CD14-positive monocyte (primary cell): ENCODE results near the gene CNOT6L. TPM values are rescaled to one million over a fixed set of nuclear protein-coding genes. Genes with fewer than 3 reads are reported as not detected.

ENCODE experiments used
- DNase-seq, 3 donors: peaks; one replicate each; pipeline ENCODE4 v3.0.0-alpha.2; 2011 to 2022
- H2AFZ ChIP-seq: 2 replicates; pipeline ENCODE4 v1.6.0; 2012; ENCODE audit warnings: mild to moderate bottlenecking, low read depth, low read length, inconsistent platforms; ENCODE audit not compliant: insufficient read depth, poor library complexity, severe bottlenecking
- H3K27ac ChIP-seq, 2 donors: 1 replicate in 1 of 2; 2 replicates in 1 of 2; pipeline ENCODE4 v1.5.1; 2012 to 2013; ENCODE audit warnings: low read length in 2 of 2, control low read depth in 1 of 2, inconsistent platforms in 1 of 2, low read depth in 1 of 2, mild to moderate bottlenecking in 1 of 2
- H3K27me3 ChIP-seq, 2 donors: one replicate each; pipeline versions ENCODE4 v1.6.0 to v1.6.1; 2011 to 2013; ENCODE audit warnings: low read length in 2 of 2; ENCODE audit not compliant: control insufficient read depth in 2 of 2, insufficient read depth in 2 of 2
- H3K36me3 ChIP-seq, 2 donors: replicated peaks in 1 of 2; 1 replicate in 1 of 2; 2 replicates in 1 of 2; pipeline versions ENCODE4 v1.5.1 to v1.6.1; 2012 to 2013; ENCODE audit warnings: low read length in 2 of 2, control low read depth in 1 of 2, inconsistent platforms in 1 of 2, mild to moderate bottlenecking in 1 of 2; ENCODE audit not compliant: insufficient read depth in 2 of 2, control insufficient read depth in 1 of 2
- H3K4me1 ChIP-seq, 2 donors: 1 replicate in 1 of 2; 2 replicates in 1 of 2; pipeline versions ENCODE4 v1.5.1 to v1.6.1; 2012 to 2013; ENCODE audit warnings: low read length in 2 of 2, control low read depth in 1 of 2, inconsistent platforms in 1 of 2, mild to moderate bottlenecking in 1 of 2, moderate library complexity in 1 of 2; ENCODE audit not compliant: insufficient read depth in 2 of 2, control insufficient read depth in 1 of 2
- H3K4me2 ChIP-seq: replicated peaks from 2 replicates; pipeline ENCODE3; 2012; ENCODE audit warnings: low read length, moderate library complexity, mild to moderate bottlenecking; ENCODE audit not compliant: poor library complexity, severe bottlenecking; ENCODE audit errors: extremely low read depth
- H3K4me3 ChIP-seq, 3 experiments: fragments of 200-600 bp in 1 of 3; sonication (generic) in 1 of 3; replicated peaks in 1 of 3; 1 replicate in 2 of 3; 2 replicates in 1 of 3; pipeline ENCODE4 v1.5.1; 2011 to 2013; ENCODE audit warnings: low read length in 3 of 3, mild to moderate bottlenecking in 3 of 3, control low read depth in 2 of 3, low read depth in 2 of 3, inconsistent platforms in 1 of 3, moderate library complexity in 1 of 3
- H3K79me2 ChIP-seq: 2 replicates; pipeline ENCODE4 v1.6.0; 2012; ENCODE audit warnings: mild to moderate bottlenecking, control low read depth, inconsistent platforms, low read length, moderate library complexity; ENCODE audit not compliant: insufficient read depth
- H3K9ac ChIP-seq: 2 replicates; pipeline ENCODE4 v1.6.0; 2017; ENCODE audit warnings: low read length, mild to moderate bottlenecking; ENCODE audit not compliant: insufficient read depth, poor library complexity, severe bottlenecking
- H3K9me3 ChIP-seq, 2 donors: replicated peaks in 1 of 2; 1 replicate in 1 of 2; 2 replicates in 1 of 2; pipeline versions ENCODE4 v1.5.1 to v1.6.1; 2012 to 2013; ENCODE audit warnings: low read length in 2 of 2, control low read depth in 1 of 2; ENCODE audit not compliant: control insufficient read depth in 1 of 2, insufficient read depth in 1 of 2
- H4K20me1 ChIP-seq: 2 replicates; pipeline ENCODE4 v1.6.0; 2012; ENCODE audit warnings: mild to moderate bottlenecking, low read length, control low read depth, moderate library complexity; ENCODE audit not compliant: insufficient read depth
- H3K27ac Mint-ChIP-seq, 7 donors: one replicate each; pipeline ENCODE4 v1.8.0; 2020; ENCODE audit warnings: mild to moderate bottlenecking in 7 of 7, mixed read lengths in 7 of 7, moderate library complexity in 6 of 7, inconsistent platforms in 2 of 7
- H3K27me3 Mint-ChIP-seq, 3 donors: one replicate each; pipeline ENCODE4 v1.8.0; 2021 to 2022; ENCODE audit warnings: low read depth in 3 of 3, mild to moderate bottlenecking in 3 of 3, mixed read lengths in 3 of 3, moderate library complexity in 3 of 3, inconsistent platforms in 1 of 3
- H3K36me3 Mint-ChIP-seq, 2 donors: one replicate each; pipeline ENCODE4 v1.8.0; 2020; ENCODE audit warnings: mixed read lengths in 2 of 2, inconsistent platforms in 1 of 2, mild to moderate bottlenecking in 1 of 2
- H3K4me1 Mint-ChIP-seq: one replicate; pipeline ENCODE4 v1.8.0; 2020; ENCODE audit warnings: mild to moderate bottlenecking, mixed read lengths
- H3K4me3 Mint-ChIP-seq, 2 donors: one replicate each; pipeline ENCODE4 v1.8.0; 2020; ENCODE audit warnings: mild to moderate bottlenecking in 2 of 2, mixed read lengths in 2 of 2, moderate library complexity in 1 of 2
- H3K9me3 Mint-ChIP-seq, 7 donors: one replicate each; pipeline ENCODE4 v1.8.0; 2020 to 2022; ENCODE audit warnings: mixed read lengths in 7 of 7, mild to moderate bottlenecking in 6 of 7, moderate library complexity in 6 of 7, inconsistent platforms in 2 of 7
- WGBS: methylation state at CpG from one replicate; pipeline ENCODE4 v1.1.5; 2013; ENCODE audit warnings: missing lambda C conversion rate; ENCODE audit not compliant: insufficient coverage; 5-methylcytosine and 5-hydroxymethylcytosine counted together
- intact Hi-C, 2 donors: fragments of 100-400 bp; cut with micrococcal nuclease; formaldehyde crosslinking; loops; one replicate each; pipeline versions ENCODE4 v1.15.0 to v1.15.1; 2023
- polyA plus RNA-seq, 3 donors: library from polyadenylated mRNA; depleted of rRNA in 1 of 3; unstranded in 2 of 3; stranded (reverse) in 1 of 3; fragments of 300-500 nt in 2 of 3; fragments of >200 nt in 1 of 3; fragmentation: Illumina TruSeq in 2 of 3; gene quantifications; 1 replicate in 2 of 3; 2 replicates in 1 of 3; pipeline ENCODE4 v1.2.3, GENCODE V29; 2012 to 2021
- TF ChIP-seq, protein P1 (sequence below): fragments of 200-600 bp; IDR thresholded peaks from one replicate; pipeline ENCODE4 v1.8.0; 2022; ENCODE audit warnings: antibody characterized with exemption, mild to moderate bottlenecking

Gene CNOT6L
- polyA plus RNA-seq, 3 donors = 16.1 to 26.4 (median 26.3) TPM

DNA sequence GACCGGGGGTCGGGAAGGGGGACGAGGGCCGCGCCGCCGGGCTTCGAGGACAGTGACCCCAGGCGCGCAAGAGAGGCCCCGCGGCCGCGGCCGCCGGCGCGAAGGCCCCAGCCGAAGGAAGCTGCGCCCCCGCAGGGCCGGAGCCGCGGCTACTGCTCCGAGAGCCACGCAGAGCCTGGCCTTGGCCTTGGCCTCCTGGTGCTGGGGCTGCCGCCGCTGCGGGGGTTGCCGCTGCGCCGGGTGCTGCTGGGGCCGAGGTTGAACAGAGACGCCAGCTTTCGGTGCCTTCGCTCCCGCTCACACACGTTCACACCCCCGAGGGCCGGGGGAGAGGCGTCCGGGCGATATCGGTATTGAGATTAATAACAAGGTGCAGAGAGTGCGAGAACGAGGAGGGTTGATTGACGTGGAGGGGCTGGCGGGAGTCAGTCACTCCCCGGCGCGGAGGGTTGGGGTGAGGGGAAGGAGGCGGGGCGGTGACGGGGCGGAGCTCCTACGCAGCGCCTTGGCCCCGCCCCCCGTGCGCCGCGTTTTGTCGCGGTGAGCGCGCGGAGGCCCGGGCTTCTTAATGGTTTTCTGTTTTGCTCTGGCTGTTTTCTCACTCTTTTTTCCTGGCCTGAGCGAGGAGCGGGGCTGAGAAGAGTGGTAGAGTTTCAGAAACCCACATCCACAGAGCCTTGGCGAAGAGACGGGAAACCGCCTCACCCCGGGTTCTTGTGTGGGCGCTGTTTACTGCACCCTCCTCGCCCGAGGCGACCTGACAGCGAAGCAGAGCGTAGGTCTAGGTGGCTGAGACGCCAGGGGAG, 878 bp upstream of the CNOT6L start:
- peaks cover 0 to 5% (median 2%) of the 10 kb centered on the region in 3 donors for H3K27me3 Mint-ChIP-seq
- peak overlapping the region; percentile 66 to 95 (median 69) for H3K4me3 ChIP-seq
- H3K9me3 ChIP-seq = no peaks in the 10 kb centered on the region
- under 1% methylated on average over 43 of the region's 81 CpGs for WGBS
- no peaks in the 10 kb centered on the region for H3K36me3 ChIP-seq
- H3K4me1 Mint-ChIP-seq = peaks cover 44% of the 10 kb centered on the region
- peaks cover 30% of the 10 kb centered on the region for H4K20me1 ChIP-seq
- H3K79me2 ChIP-seq = peaks cover 61% of the 10 kb centered on the region
- intact Hi-C loops = loop anchor here in 1 of 2 donors (2.0 to 10.0 kb wide), 2 partner anchors 43 to 85 kb away; partner anchors contain the start of gene MRPL1
- peak overlapping the region; percentile 98 to 99 (median 99) for H3K27ac Mint-ChIP-seq
- TF ChIP-seq, protein P1, sequence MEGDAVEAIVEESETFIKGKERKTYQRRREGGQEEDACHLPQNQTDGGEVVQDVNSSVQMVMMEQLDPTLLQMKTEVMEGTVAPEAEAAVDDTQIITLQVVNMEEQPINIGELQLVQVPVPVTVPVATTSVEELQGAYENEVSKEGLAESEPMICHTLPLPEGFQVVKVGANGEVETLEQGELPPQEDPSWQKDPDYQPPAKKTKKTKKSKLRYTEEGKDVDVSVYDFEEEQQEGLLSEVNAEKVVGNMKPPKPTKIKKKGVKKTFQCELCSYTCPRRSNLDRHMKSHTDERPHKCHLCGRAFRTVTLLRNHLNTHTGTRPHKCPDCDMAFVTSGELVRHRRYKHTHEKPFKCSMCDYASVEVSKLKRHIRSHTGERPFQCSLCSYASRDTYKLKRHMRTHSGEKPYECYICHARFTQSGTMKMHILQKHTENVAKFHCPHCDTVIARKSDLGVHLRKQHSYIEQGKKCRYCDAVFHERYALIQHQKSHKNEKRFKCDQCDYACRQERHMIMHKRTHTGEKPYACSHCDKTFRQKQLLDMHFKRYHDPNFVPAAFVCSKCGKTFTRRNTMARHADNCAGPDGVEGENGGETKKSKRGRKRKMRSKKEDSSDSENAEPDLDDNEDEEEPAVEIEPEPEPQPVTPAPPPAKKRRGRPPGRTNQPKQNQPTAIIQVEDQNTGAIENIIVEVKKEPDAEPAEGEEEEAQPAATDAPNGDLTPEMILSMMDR = no peak
- peak overlapping the region; percentile 83 for H3K4me2 ChIP-seq
- H2AFZ ChIP-seq = peak overlapping the region; percentile 88
- peaks cover 0 to 2% (median 0%) of the 10 kb centered on the region in 7 donors for H3K9me3 Mint-ChIP-seq
- peak overlapping the region; percentile 93 for H3K9ac ChIP-seq
- peak; percentile 82 to 83 (median 83) for DNase-seq
- H3K4me1 ChIP-seq = peaks cover 35 to 36% of the 10 kb centered on the region in 2 donors
- H3K36me3 Mint-ChIP-seq = peaks cover 2 to 3% of the 10 kb centered on the region in 2 donors
- peak overlapping the region; percentile 91 to 94 for H3K27ac ChIP-seq
- no peaks in the 10 kb centered on the region for H3K27me3 ChIP-seq
- H3K4me3 Mint-ChIP-seq = peak overlapping the region; percentile 96 to 97

DNA sequence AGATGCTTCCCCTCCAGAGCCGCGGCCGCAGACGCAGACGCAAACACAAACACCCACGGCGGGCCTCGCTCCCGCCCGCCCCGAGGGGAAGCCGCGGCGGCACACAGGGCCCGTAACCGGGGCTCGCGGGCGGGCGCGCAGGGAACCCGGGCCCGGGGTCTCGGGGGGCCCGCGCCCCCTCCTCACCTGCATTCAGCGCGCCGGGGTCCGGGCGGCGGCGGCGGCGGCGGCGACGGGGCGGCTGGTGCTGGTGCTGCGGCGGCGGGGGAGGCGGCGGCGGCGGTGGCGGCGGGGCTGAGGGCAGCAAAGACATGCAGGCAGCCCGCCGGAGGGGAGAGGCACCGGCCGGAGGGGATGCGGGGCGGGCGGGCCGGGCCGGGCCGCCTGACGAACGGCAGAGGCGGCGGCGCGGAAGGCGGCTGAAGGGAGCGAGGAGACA, 255 bp upstream of the CNOT6L start:
- Histone ChIP-seq H3K27ac (peak overlapping the region; percentile 92 to 96), H3K4me1 (peaks cover 35 to 36% of the 10 kb centered on the region in 2 donors), H4K20me1 (peaks cover 36% of the 10 kb centered on the region), H3K4me3 (peak overlapping the region; percentile 69 to 95 (median 95)), H3K36me3 (no peaks in the 10 kb centered on the region), H3K9me3 (no peaks in the 10 kb centered on the region), H3K4me2 (peak overlapping the region; percentile 83), H2AFZ (peak overlapping the region; percentile 88), H3K79me2 (peaks cover 67% of the 10 kb centered on the region), H3K27me3 (no peaks in the 10 kb centered on the region), H3K9ac (peak overlapping the region; percentile 93)
- Mint-ChIP-seq H3K4me3 (peak overlapping the region; percentile 100), H3K9me3 (peaks cover 0 to 2% (median 0%) of the 10 kb centered on the region in 7 donors), H3K27me3 (peaks cover 0 to 5% (median 2%) of the 10 kb centered on the region in 3 donors), H3K27ac (peak overlapping the region; percentile 96 to 100 (median 99)), H3K4me1 (peaks cover 50% of the 10 kb centered on the region), H3K36me3 (peaks cover 2 to 3% of the 10 kb centered on the region in 2 donors)
- intact Hi-C loops = loop anchor here in 1 of 2 donors (2.0 to 10.0 kb wide), 2 partner anchors 43 to 85 kb away; partner anchors contain the start of gene MRPL1
- DNase-seq = no peak
- TF ChIP-seq, protein P1 = no peak
- WGBS = under 1% methylated on average over 57 of the region's 66 CpGs
